DOHH2 (cell line): ENCODE results near the gene COL4A1.

Experiments
- CTCF ChIP-seq: fragments of 200-600 bp; sonication (generic); IDR thresholded peaks from one replicate; pipeline ENCODE4 v1.5.1; 2014; ENCODE audit warnings: antibody characterized with exemption, mild to moderate bottlenecking, low read depth, low read length; ENCODE audit not compliant: poor library complexity, severe bottlenecking
- EZH2phosphoT487 ChIP-seq: fragments of 200-600 bp; sonication (generic); IDR thresholded peaks from 2 replicates; pipeline ENCODE4 v1.6.1; 2017; ENCODE audit warnings: borderline replicate concordance, mild to moderate bottlenecking, antibody characterized with exemption, low read length, moderate library complexity, mixed read lengths

GRCh38 chr13:110286833-110287819, 19.8 kb downstream of the COL4A1 start:
- TF ChIP-seq CTCF, result no peak
- no peak for TF ChIP-seq EZH2phosphoT487
